ENCODE measurements around the gene FDXR.
"Not testable (repeated sequence)": the region's sequence is repeated elsewhere in the genome, so short reads cannot be mapped to it uniquely, and the experiment has no call there.

The FDXR gene

GRCh38 chr17:74870512-74870911 lies 2.3 kb downstream of the FDXR start:
- no peak overlapping the region for H3K27ac Mint-ChIP-seq
- H3K27me3 Mint-ChIP-seq, result no peaks in the 10 kb centered on the region
- H3K36me3 Mint-ChIP-seq (ENCODE audit: low read depth), result peaks cover 7% of the 10 kb centered on the region
- DNase-seq, result no peak
- no peaks in the 10 kb centered on the region for H3K9me3 Mint-ChIP-seq
- peaks cover 30% of the 10 kb centered on the region for H3K4me1 Mint-ChIP-seq (ENCODE audit: low read depth)
- H3K4me3 Mint-ChIP-seq, result no peak overlapping the region

DNA sequence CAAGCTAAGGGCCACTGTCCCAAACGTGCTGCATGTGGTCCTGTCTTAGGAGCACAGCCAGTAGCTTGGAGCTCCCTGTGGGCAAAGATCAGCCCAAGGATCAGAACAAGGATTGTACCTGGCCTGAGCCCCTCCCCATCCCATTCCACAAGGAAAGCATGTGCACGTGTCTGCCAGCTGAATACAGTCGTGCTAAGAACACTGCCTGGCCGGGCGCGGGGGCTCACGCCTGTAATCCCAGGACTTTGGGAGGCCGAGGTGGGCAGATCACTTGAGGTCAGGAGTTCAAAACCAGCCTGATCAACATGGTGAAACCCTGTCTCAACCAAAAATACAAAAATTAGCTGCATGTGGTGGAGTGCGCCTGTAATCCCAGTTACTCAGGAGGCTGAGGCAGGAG lies 2.8 kb downstream of the FDXR start:
- H3K27me3 Mint-ChIP-seq; H3K4me3 Mint-ChIP-seq; H3K36me3 Mint-ChIP-seq (ENCODE audit: low read depth); DNase-seq; H3K27ac Mint-ChIP-seq; H3K9me3 Mint-ChIP-seq: not testable (repeated sequence)
- peaks cover 25% of the 10 kb centered on the region for H3K4me1 Mint-ChIP-seq (ENCODE audit: low read depth)

DNA sequence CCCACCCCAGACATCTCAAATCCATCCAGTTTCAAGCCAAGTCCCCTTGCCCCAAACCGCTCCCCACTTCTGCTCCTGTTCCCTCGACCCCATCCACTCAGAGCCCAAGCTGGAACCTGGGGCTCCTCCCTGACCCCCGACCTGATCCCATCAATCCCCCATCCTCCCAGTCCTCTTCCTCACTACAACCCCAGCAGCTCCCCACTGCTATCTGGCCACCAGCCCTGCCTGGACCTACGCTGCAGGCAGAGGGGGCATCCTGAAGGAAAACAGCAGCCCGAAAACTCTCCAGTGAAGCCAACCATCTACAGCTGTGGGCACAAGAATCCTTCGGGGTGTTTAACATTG lies 3.9 kb downstream of the FDXR start:
- Mint-ChIP-seq H3K27ac (no peak overlapping the region), H3K4me3 (no peak overlapping the region), H3K27me3 (no peaks in the 10 kb centered on the region)

GRCh38 chr17:74868251-74868907 lies 4.4 kb downstream of the FDXR start:
- Mint-ChIP-seq H3K36me3 (ENCODE audit: low read depth) (peaks cover 8% of the 10 kb centered on the region), H3K27me3 (no peaks in the 10 kb centered on the region), H3K9me3 (no peaks in the 10 kb centered on the region), H3K27ac (no peak overlapping the region), H3K4me1 (ENCODE audit: low read depth) (peaks cover 18% of the 10 kb centered on the region), H3K4me3 (no peak overlapping the region)
- DNase-seq, result no peak

More for the DNA sequence above, 3.9 kb downstream of the FDXR start:
- Mint-ChIP-seq H3K9me3 (no peaks in the 10 kb centered on the region), H3K4me1 (ENCODE audit: low read depth) (peaks cover 21% of the 10 kb centered on the region), H3K36me3 (ENCODE audit: low read depth) (peaks cover 8% of the 10 kb centered on the region)
- no peak for DNase-seq

- no peak overlapping the region for H3K27ac Mint-ChIP-seq
Measured at GRCh38 chr17:74866198-74866835, 6.5 kb downstream of the FDXR start.

GRCh38 chr17:74865504-74866197 lies 7.1 kb downstream of the FDXR start:
- peaks cover 14% of the 10 kb centered on the region for H3K27me3 Mint-ChIP-seq
- H3K9me3 Mint-ChIP-seq, result no peaks in the 10 kb centered on the region
- H3K4me1 Mint-ChIP-seq (ENCODE audit: low read depth), result peaks cover 9% of the 10 kb centered on the region
- no peak overlapping the region for H3K27ac Mint-ChIP-seq
- no peak overlapping the region for H3K4me3 Mint-ChIP-seq
- H3K36me3 Mint-ChIP-seq (ENCODE audit: low read depth), result peaks cover 6% of the 10 kb centered on the region
- DNase-seq, result no peak

More at GRCh38 chr17:74866198-74866835, 6.5 kb downstream of the FDXR start:
- H3K36me3 Mint-ChIP-seq (ENCODE audit: low read depth), result peaks cover 6% of the 10 kb centered on the region
- peaks cover 13% of the 10 kb centered on the region for H3K4me1 Mint-ChIP-seq (ENCODE audit: low read depth)
- no peak for DNase-seq
- peaks cover 8% of the 10 kb centered on the region for H3K27me3 Mint-ChIP-seq
- H3K9me3 Mint-ChIP-seq, result no peaks in the 10 kb centered on the region
- H3K4me3 Mint-ChIP-seq, result no peak overlapping the region

DNA sequence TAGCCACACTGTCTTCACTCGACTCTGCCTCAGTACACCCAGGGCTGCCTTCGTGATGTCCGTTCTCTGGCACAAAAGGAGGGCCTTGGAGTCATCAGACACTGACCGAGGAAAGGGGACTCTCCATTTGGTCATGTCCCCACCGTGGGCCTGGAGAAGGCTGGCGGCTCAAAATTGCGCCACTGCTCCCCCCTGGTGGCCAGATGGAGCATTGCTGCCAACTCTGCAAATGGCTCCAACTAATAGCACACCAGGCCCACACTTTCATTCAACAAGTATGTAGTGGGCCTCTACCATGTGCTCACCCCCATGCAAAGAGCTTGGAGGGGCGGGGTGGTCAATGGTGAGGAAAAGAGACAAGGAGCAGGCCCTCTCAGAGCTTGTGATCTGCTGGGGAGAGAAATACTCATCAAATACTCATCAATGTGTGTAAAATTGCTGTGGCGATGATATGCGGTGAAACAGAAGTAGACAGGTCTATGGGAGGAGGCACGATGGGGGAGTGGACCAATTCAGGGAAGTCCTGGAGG lies 7.9 kb downstream of the FDXR start:
- Mint-ChIP-seq H3K27ac (no peak overlapping the region), H3K36me3 (ENCODE audit: low read depth) (peaks cover 6% of the 10 kb centered on the region), H3K9me3 (no peaks in the 10 kb centered on the region), H3K4me3 (no peak overlapping the region), H3K4me1 (ENCODE audit: low read depth) (peaks cover 15% of the 10 kb centered on the region), H3K27me3 (peaks cover 21% of the 10 kb centered on the region)
- peak; percentile 85 for DNase-seq

DNA sequence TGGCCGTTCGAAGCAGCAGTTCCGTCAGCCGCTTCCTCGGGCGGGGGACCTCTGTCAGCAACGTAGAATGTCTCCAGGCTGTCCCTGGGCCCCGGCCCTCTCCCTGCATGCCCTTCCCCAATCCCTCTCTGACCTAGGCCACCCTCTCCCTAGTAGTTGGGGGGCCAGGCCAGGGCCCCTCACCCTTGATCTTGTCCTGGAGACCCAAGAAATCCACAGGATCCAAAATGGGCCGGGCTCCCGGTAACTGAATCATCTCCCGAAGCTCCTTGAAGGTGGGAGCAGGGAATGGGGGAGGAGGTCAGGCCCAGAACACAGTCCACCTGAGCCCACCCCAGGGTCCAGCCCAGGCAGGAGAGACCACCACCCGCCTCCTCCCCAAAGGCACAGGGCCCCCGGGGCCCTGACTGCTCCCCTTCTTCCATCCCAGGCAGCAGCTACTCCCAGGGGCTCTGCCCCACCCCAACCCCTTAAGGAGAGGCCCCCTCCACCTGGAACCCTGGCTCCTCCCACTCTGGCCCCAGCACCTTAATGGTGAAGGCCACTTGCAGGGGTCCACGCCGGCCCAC lies 8.4 kb downstream of the FDXR start:
- no peak overlapping the region for H3K4me3 Mint-ChIP-seq
- H3K9me3 Mint-ChIP-seq, result no peaks in the 10 kb centered on the region
- H3K4me1 Mint-ChIP-seq (ENCODE audit: low read depth), result peaks cover 15% of the 10 kb centered on the region
- DNase-seq, result no peak
- no peak overlapping the region for H3K27ac Mint-ChIP-seq
- peaks cover 6% of the 10 kb centered on the region for H3K36me3 Mint-ChIP-seq (ENCODE audit: low read depth)
- H3K27me3 Mint-ChIP-seq, result peaks cover 21% of the 10 kb centered on the region

DNA sequence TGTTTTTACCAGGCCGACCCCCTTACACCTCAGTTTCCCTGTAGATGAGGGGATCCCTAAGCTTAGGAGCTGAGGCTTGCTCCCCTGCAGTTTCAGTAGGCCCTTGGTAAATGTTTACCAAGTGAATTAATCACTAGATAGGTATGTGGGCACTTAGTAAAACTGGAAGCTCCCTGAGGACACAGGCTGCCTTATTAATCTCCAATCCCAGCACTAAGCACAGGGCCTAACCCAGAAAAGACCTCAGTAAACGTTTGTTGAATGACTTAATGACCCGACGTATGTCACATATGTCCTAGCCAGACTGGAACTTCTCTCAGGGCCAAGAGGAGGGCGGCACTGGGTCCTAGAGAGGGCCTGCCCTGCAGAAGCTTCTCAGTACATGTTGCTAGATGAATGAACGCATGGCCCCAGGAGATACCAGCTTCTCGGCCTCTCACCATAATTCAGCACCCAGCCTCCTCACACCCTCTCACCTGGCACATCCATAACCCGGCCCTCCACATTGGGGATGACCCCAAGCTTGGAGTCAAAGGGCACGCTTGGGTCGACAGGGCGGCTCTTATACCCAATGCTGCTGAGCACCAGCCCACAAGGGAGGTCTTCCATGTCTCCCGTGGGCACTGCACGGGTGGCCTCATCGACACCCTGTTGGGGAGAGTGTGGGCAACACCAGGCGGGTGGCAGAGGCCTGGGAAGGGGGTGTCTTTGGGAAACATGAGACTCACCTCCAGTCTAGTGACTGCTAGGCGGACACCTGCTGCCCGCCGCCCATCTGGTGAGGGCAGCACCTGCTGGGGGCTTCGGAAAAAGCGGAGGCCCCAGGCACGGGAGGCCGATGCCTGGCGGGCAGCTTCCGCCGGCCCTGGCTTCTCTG lies 9.1 kb downstream of the FDXR start:
- Mint-ChIP-seq H3K4me1 (ENCODE audit: low read depth) (peaks cover 19% of the 10 kb centered on the region), H3K27me3 (peaks cover 28% of the 10 kb centered on the region), H3K9me3 (no peaks in the 10 kb centered on the region), H3K27ac (no peak overlapping the region), H3K36me3 (ENCODE audit: low read depth) (peaks cover 6% of the 10 kb centered on the region), H3K4me3 (no peak overlapping the region)
- DNase-seq, result no peak

DNA sequence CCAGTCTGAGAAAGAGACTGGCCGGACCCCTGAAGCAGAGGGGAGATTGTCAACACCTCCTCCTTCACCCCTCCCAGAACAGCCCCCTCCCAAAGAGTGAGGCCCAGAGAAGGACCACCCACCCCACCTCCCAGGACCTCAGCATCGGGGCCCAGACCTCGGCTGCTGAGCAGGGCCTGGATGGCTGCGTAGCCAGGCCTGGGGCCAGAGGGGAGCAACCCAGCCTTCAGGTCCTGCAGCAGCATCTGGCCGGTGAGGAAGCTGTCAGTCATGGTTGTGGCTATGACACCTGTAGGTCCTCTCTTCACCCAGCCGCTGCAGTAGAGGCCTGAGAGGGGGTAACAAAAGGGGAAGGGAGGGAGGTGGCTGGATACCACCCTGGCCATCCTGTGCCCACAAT lies 9.9 kb downstream of the FDXR start:
- H3K36me3 Mint-ChIP-seq (ENCODE audit: low read depth), result peaks cover 6% of the 10 kb centered on the region
- H3K27me3 Mint-ChIP-seq, result peaks cover 33% of the 10 kb centered on the region
- DNase-seq, result no peak
- no peak overlapping the region for H3K27ac Mint-ChIP-seq
- H3K4me1 Mint-ChIP-seq (ENCODE audit: low read depth), result peaks cover 19% of the 10 kb centered on the region
- no peaks in the 10 kb centered on the region for H3K9me3 Mint-ChIP-seq
- H3K4me3 Mint-ChIP-seq, result no peak overlapping the region

DNA sequence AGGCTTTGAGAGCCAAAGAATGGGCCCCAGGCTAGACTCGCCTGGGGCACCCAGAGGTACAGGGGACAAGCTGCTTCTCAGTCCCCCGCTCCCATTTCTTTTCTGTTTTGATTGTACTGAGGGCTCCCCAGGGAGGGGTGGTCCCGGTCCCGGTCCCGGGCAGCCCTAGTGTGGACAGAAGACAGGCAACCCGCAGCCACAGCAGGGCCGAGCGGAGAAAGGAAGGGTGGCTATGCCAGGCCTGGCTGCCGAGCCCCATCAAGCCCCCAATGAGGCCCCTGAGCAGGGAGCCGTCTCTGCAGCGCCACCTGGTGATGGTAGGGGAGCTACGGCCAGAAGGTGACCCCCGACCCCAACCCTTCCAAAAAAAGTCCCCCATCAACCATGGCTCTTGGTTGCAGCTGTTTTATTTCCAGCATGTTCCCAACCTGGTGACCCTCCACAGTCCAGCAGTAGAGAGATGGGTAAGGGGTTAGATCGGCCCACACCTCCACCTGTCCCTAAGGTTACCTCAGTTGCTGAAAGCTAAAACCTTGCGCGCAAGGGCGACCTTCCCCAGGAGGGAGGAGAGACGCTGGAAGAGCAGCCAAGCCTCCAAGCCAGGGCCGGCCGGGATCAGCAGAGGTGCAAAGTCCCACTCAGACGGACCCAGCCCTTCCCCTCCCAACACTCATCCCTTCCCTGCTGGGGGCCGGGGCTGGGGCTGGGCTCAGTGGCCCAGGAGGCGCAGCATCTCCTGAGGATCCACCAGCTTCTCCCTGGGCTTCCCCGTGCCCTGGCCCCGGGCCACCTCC lies 10.5 kb downstream of the FDXR start:
- peaks cover 19% of the 10 kb centered on the region for H3K4me1 Mint-ChIP-seq (ENCODE audit: low read depth)
- peak overlapping the region; percentile 15 for H3K4me3 Mint-ChIP-seq
- H3K9me3 Mint-ChIP-seq, result no peaks in the 10 kb centered on the region
- DNase-seq, result peak; percentile 77
- H3K27ac Mint-ChIP-seq, result no peak overlapping the region
- peaks cover 6% of the 10 kb centered on the region for H3K36me3 Mint-ChIP-seq (ENCODE audit: low read depth)
- H3K27me3 Mint-ChIP-seq, result peaks cover 39% of the 10 kb centered on the region

DNA sequence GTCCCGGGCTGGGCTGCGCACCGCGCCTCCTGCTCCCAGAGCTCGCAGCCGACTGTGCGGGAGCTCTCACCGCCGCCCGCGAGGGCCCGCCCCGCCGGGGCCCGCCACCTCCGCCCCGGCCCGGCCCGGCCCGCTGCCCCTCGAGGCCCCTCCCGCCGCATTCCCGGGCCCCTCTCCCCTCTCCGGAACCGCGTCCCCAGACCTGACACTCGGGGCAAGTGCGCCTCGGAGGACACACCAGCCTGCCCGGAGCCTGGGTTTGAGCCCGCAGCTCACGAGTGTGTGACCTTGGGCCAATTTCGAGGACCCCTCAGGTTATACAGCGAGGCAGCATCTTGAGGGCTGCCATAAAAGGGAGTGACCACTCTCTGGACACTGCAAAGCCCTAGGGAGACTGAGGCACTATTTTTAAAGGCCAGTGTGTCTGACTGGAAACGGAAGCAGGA lies 11.1 kb downstream of the FDXR start:
- Mint-ChIP-seq H3K9me3 (no peaks in the 10 kb centered on the region), H3K4me1 (ENCODE audit: low read depth) (peaks cover 19% of the 10 kb centered on the region), H3K27ac (no peak overlapping the region), H3K4me3 (peak overlapping the region; percentile 15), H3K36me3 (ENCODE audit: low read depth) (peaks cover 6% of the 10 kb centered on the region), H3K27me3 (peaks cover 45% of the 10 kb centered on the region)
- peak; percentile 44 for DNase-seq

GRCh38 chr17:74860872-74861661 lies 11.7 kb downstream of the FDXR start:
- DNase-seq, result peak; percentile 56
- Mint-ChIP-seq H3K9me3 (no peaks in the 10 kb centered on the region), H3K4me3 (peak overlapping the region; percentile 33), H3K36me3 (ENCODE audit: low read depth) (peaks cover 6% of the 10 kb centered on the region), H3K4me1 (ENCODE audit: low read depth) (peaks cover 19% of the 10 kb centered on the region), H3K27me3 (peaks cover 50% of the 10 kb centered on the region), H3K27ac (no peak overlapping the region)
